Tibial artery (tissue), 4 donors: Measurements from ENCODE around the gene NCBP1.
"Not testable (repeated sequence)": the region's sequence is repeated elsewhere in the genome, so short reads cannot be mapped to it uniquely, and the experiment has no call there.

Source experiments
- DNase-seq, 2 donors: peaks; one replicate each; pipeline ENCODE4 v3.0.0-alpha.2; 2019
- H3K27ac ChIP-seq, 2 donors: fragments of 200-600 bp; sonication (generic) in 1 of 2; 1 replicate in 1 of 2; 2 replicates in 1 of 2; pipeline ENCODE4 v1.5.1; 2018 to 2019; ENCODE audit warnings: mild to moderate bottlenecking in 1 of 2
- H3K27me3 ChIP-seq, 2 donors: fragments of 200-600 bp; sonication (generic) in 1 of 2; one replicate each; pipeline versions ENCODE4 v1.5.1 to v1.6.0; 2016 to 2019
- H3K36me3 ChIP-seq, 3 donors: fragments of 200-600 bp; sonication (generic) in 2 of 3; one replicate each; pipeline ENCODE4 v1.5.1; 2016 to 2019; ENCODE audit warnings: mild to moderate bottlenecking in 2 of 3
- H3K4me1 ChIP-seq, 4 donors: fragments of 200-600 bp; sonication (generic) in 2 of 4; 1 replicate in 3 of 4; 2 replicates in 1 of 4; pipeline ENCODE4 v1.5.1; 2016 to 2019
- H3K4me3 ChIP-seq, 2 donors: fragments of 200-600 bp; sonication (generic) in 1 of 2; 1 replicate in 1 of 2; 2 replicates in 1 of 2; pipeline ENCODE4 v1.5.1; 2018 to 2019; ENCODE audit warnings: mild to moderate bottlenecking in 2 of 2
- H3K9me3 ChIP-seq, 3 donors: fragments of 200-600 bp; sonication (generic) in 1 of 3; one replicate each; pipeline ENCODE4 v1.5.1; 2016 to 2019
- intact Hi-C: fragments of 100-400 bp; cut with DNase I; formaldehyde crosslinking; loops from one replicate; pipeline ENCODE4 v1.15.0; 2023; ENCODE audit warnings: low total_unique reads
- TF ChIP-seq, protein P1 (sequence below), 2 experiments: fragments of 200-600 bp in 1 of 2; fragments of 450-650 bp in 1 of 2; IDR thresholded peaks; one replicate each; pipeline ENCODE4 v1.5.1; 2017 to 2019; ENCODE audit warnings: antibody characterized with exemption in 2 of 2, mild to moderate bottlenecking in 1 of 2, moderate library complexity in 1 of 2

NCBP1 gene

DNA sequence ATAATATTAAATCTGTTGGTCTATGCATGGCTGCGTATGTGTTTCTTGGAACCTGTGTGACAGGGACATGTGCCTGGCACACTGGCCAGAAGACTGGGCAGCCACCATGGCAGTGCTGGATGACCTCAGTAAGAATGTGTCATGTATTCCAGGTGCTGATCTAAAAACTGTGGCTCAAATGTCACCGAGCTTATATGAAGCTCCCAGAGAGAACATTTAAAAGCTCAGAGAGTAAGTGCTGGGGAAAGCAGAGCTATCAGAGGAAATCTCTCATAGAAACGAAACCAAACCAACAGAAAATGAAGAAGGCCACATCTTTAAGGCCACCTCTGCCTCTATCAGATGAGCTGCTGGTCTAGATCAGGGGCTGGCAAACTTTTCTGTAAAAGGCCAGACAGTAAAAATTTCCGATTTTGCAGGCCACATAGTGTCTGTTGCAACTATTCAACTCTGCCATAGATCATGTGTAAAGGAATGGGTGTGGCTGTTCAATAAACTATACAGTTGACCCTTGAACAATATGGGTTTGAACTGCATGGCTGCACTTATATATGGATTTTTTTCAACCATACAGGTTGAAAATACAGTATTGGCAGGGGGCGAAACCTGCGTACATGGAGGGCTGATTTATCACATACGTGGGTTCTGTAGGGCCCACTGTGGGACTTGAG is 32.3 kb upstream of the NCBP1 start:
- H3K4me1 ChIP-seq = peaks cover 0 to 30% (median 21%) of the 10 kb centered on the region in 4 donors
- DNase-seq = no peak
- peaks cover 53 to 73% (median 72%) of the 10 kb centered on the region in 3 donors for H3K36me3 ChIP-seq
- TF ChIP-seq, protein P1, sequence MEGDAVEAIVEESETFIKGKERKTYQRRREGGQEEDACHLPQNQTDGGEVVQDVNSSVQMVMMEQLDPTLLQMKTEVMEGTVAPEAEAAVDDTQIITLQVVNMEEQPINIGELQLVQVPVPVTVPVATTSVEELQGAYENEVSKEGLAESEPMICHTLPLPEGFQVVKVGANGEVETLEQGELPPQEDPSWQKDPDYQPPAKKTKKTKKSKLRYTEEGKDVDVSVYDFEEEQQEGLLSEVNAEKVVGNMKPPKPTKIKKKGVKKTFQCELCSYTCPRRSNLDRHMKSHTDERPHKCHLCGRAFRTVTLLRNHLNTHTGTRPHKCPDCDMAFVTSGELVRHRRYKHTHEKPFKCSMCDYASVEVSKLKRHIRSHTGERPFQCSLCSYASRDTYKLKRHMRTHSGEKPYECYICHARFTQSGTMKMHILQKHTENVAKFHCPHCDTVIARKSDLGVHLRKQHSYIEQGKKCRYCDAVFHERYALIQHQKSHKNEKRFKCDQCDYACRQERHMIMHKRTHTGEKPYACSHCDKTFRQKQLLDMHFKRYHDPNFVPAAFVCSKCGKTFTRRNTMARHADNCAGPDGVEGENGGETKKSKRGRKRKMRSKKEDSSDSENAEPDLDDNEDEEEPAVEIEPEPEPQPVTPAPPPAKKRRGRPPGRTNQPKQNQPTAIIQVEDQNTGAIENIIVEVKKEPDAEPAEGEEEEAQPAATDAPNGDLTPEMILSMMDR (IDR thresholded peaks at IDR 0.05) = no peak
- H3K4me3 ChIP-seq = no peak overlapping the region
- H3K27ac ChIP-seq = peak overlapping the region in 1 of 2 donors; percentile 1
- no peaks in the 10 kb centered on the region for H3K9me3 ChIP-seq
- intact Hi-C loops = no loop called here
- no peaks in the 10 kb centered on the region for H3K27me3 ChIP-seq

DNA sequence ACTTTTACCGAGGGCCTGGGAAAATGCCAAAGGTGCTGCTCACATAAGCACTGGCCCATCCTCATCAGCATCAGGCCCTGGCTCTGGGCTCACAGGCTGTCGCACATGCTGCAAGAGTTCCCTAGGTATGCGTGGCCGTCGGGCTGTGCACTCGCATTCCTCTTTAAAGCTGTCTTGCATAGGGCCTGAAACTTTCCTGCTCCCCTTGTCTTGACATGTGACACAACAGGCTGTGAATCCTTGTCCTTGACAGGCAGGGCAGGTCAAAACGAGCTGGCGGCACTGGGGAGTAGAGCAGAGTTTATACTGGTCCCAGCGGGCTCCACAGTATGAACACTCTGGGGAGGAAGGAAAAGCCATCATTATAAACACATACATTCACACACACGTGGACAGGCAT is 31.2 kb upstream of the NCBP1 start:
- Histone ChIP-seq H3K9me3 (no peaks in the 10 kb centered on the region), H3K27ac (no peak overlapping the region), H3K36me3 (peaks cover 53 to 81% (median 73%) of the 10 kb centered on the region in 3 donors), H3K27me3 (no peaks in the 10 kb centered on the region), H3K4me3 (no peak overlapping the region), H3K4me1 (peaks cover 0 to 19% (median 12%) of the 10 kb centered on the region in 4 donors)
- intact Hi-C loops = no loop called here
- TF ChIP-seq, protein P1 (IDR thresholded peaks at IDR 0.05) = no peak
- DNase-seq = no peak

DNA sequence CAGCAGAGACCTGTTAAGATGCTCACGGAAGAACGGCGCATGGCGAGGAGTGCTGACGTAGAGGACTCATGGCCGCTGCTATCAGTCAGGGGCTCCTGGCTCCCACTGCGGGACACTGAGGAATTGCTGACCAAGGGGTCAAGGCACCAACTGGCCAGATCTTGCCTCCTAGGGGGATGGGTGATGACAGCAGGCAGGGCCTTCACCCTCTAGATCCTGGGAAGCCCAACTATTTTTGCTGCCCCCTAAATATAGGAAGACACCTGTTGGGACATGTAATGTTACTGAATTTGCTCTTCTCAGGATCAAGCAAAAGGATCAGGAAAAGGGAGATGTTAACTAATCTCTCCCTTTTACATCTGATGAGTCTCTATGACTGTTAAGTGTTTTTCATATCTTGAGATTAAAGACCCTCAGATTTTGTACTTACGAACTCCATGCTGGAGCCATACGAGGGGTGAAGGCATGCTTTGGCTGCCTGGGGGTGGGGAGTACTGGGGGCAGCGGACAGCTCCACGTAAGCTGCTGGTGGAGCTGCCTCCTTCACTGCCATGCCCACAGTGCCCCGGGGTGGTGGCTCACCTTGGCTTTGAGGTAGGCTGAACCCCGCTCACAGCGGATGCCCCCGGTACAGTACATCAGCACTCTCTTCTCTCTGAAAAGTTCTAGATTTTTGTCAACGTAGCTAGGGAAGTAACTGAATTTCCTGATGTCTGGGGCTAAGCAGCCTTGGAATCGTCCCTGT is 28.5 kb upstream of the NCBP1 start:
- Histone ChIP-seq H3K27me3 (no peaks in the 10 kb centered on the region), H3K4me3 (no peak overlapping the region), H3K9me3 (no peaks in the 10 kb centered on the region), H3K27ac (no peak overlapping the region), H3K36me3 (peaks cover 40 to 82% (median 62%) of the 10 kb centered on the region in 3 donors), H3K4me1 (peaks cover 0 to 4% (median 0%) of the 10 kb centered on the region in 4 donors)
- TF ChIP-seq, protein P1 (IDR thresholded peaks at IDR 0.05) = no peak
- intact Hi-C loops = no loop called here
- no peak for DNase-seq

DNA sequence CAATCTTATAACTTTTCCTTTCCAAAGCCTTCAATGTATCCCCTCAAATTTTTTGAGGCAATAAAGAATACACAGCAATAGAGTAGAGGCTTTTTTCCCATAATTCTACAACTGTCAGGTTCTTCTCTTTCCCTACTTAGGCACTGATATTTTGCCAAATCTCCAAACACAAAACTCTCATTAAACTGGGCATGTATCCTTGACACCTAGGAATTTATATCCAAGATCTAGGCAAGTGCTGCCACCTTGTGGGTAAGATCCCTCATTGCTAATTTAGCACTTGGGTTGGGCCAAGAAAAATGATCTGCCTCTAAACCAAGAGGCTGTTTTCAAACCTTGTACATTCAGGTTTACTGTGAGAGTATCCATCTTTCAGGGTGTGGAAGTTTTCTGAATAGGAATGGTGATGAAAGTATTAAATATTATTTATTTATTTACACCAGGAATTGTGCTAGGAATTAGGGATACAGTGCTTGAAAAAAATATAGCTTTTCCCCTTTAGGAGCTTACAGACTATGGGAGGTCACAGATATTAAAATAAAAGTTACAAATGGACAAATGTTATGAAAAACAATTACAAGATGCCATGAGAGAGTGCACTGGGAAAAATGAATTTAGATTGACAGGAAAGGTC is 18.1 kb upstream of the NCBP1 start:
- H3K27ac ChIP-seq = peak overlapping the region in 1 of 2 donors; percentile 16
- H3K9me3 ChIP-seq = no peaks in the 10 kb centered on the region
- H3K4me1 ChIP-seq = peaks cover 0 to 7% (median 1%) of the 10 kb centered on the region in 4 donors
- intact Hi-C loops = loop anchor here (5.0 to 10.0 kb wide), 2 partner anchors 148 to 761 kb away; partner anchors contain the start of gene ZNF782
- no peaks in the 10 kb centered on the region for H3K27me3 ChIP-seq
- peak in 1 of 2 donors; percentile 69 for DNase-seq
- no peak overlapping the region for H3K4me3 ChIP-seq
- peaks cover 11 to 53% (median 48%) of the 10 kb centered on the region in 3 donors for H3K36me3 ChIP-seq
- TF ChIP-seq, protein P1 (IDR thresholded peaks at IDR 0.05) = peak; percentile 79 to 85

DNA sequence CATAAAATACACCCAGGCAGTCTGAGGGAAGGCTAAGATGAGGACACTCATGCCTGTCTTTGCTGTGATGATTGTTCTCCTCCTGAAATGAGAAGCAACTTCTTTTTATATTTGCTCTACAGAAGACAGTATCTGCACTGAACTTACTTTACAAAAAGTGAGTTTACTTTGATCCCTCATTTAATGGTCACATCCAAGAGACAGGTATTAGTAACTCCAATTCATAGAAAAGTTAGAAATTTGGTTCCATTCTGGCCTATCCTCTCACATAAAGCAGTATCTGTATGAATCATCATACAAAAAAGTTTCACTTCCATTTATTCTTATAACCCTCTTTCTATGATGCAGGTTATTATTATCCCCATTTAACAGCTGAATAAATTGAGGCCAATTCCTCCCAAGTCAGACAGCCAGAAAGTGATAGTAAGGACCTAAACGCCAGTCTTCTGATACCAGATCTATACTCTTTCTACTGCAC is 15.6 kb upstream of the NCBP1 start:
- intact Hi-C loops = loop anchor here (5.0 to 10.0 kb wide), 2 partner anchors 151 to 763 kb away; partner anchors contain the start of gene ZNF782
- DNase-seq = no peak
- Histone ChIP-seq H3K4me1 (peaks cover 0 to 7% (median 1%) of the 10 kb centered on the region in 4 donors), H3K4me3 (no peak overlapping the region), H3K27ac (no peak overlapping the region), H3K27me3 (no peaks in the 10 kb centered on the region), H3K36me3 (peaks cover 7 to 44% (median 39%) of the 10 kb centered on the region in 3 donors), H3K9me3 (no peaks in the 10 kb centered on the region)
- TF ChIP-seq, protein P1 (IDR thresholded peaks at IDR 0.05) = no peak

DNA sequence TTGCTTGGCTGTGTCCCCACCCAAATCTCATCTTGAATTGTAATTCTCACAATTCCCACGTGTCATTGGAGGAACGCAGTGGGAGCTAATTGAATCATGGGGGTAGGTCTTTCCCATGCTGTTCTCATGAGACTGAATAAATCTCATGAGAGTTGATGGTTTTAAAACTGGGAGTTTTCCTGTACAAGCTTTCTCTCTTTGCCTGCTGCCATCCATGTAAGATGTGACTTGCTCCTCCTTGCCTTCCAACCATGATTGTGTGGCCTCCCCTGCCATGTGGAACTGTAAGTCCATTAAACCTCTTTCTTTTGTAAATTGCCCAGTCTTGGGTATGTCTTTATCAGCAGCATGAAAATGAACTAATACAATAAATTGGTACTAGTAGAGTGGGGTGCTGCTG is 13.6 kb upstream of the NCBP1 start:
- H3K36me3 ChIP-seq = peaks cover 7 to 56% (median 53%) of the 10 kb centered on the region in 3 donors
- intact Hi-C loops, DNase-seq: not testable (repeated sequence)

DNA sequence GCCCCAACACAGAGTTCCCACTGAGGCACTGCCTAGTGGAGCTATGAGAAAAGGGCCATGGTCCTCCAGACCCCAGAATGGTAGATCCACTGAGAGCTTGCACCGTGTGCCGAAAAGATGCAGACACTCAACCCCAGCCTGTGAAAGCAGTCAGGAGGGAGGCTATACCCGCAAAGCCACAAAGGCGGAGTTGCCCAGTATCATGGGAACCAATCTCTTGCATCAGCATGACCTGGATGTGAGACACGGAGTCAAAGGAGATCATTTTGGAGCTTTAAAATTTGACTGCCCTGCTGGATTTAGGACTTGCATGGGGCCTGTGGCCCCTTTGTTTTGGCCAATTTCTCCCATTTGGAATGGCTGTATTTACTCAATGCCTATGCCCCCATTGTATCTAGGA is 11.1 kb upstream of the NCBP1 start:
- H3K27ac ChIP-seq, DNase-seq, H3K27me3 ChIP-seq, H3K9me3 ChIP-seq, intact Hi-C loops, H3K4me3 ChIP-seq, H3K4me1 ChIP-seq: not testable (repeated sequence)
- H3K36me3 ChIP-seq = peaks cover 18 to 55% (median 40%) of the 10 kb centered on the region in 3 donors

More for the DNA sequence above, 13.6 kb upstream of the NCBP1 start:
- H3K27me3 ChIP-seq, H3K9me3 ChIP-seq, H3K27ac ChIP-seq, H3K4me1 ChIP-seq, H3K4me3 ChIP-seq: not testable (repeated sequence)
